Prostate gland (tissue), 2 donors: ENCODE measurements around the gene GPBP1.

Experiments
- CTCF ChIP-seq, 4 experiments: fragments of 200-600 bp in 2 of 4; fragments of 450-650 bp in 2 of 4; sonication (generic) in 2 of 4; IDR thresholded peaks; 1 replicate in 3 of 4; 2 replicates in 1 of 4; pipeline ENCODE4 v1.5.1; 2016 to 2019; ENCODE audit warnings: antibody characterized with exemption in 4 of 4, mild to moderate bottlenecking in 2 of 4, moderate library complexity in 2 of 4
- POLR2A ChIP-seq: fragments of 450-650 bp; IDR thresholded peaks from one replicate; pipeline ENCODE4 v1.6.1; 2016; ENCODE audit warnings: antibody characterized with exemption, mild to moderate bottlenecking
- POLR2AphosphoS5 ChIP-seq: sonication (generic); formaldehyde crosslinking; IDR thresholded peaks from one replicate; pipeline ENCODE4 v1.6.1; 2017; ENCODE audit warnings: antibody characterized with exemption

DNA sequence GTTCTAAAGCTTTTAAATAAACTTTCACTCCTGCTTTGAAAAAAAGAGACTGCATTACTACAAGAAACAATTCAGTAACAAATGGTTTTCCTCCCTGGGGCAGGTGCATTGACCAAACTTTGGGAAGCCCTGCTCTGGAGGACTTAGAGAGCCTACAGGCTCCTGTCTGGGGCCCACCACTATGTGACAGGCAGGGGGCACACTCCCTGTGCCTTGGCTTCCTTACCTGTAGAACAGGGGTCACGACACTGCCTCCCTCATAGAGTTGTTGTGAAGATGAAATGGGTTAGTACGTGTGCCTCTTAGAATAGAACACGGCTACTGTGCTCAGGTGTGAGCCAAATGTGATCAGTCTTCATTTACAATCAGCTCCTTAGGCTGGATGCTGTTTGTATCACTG lies 130.1 kb downstream of the GPBP1 start:
- no peak for TF ChIP-seq POLR2A
- no peak for TF ChIP-seq CTCF (IDR thresholded peaks at IDR 0.05)
- no peak for TF ChIP-seq POLR2AphosphoS5
